ENCODE data around the gene LTBP2. TPM values are rescaled to one million over a fixed set of nuclear protein-coding genes. Genes with fewer than 3 reads are reported as not detected.

LTBP2 gene
- total RNA-seq, 1 donor from 2014 or later = 2.9 TPM

- Mint-ChIP-seq H3K27ac (no peak overlapping the region), H3K36me3 (no peaks in the 10 kb centered on the region), H3K9me3 (no peaks in the 10 kb centered on the region), H3K27me3 (ENCODE audit: low read depth) (peaks cover 63% of the 10 kb centered on the region), H3K4me3 (peak overlapping the region; percentile 55), H3K4me1 (no peaks in the 10 kb centered on the region)
- no peak for TF ChIP-seq CTCF (IDR thresholded peaks at IDR 0.05; ENCODE audit: unreplicated experiment)
- DNase-seq (ENCODE audit: low spot score in 2 of 2, unreplicated experiment in 2 of 2) = no peak
Measured at GRCh38 chr14:74610866-74611649, 979 bp downstream of the LTBP2 start.

- TF ChIP-seq CTCF (IDR thresholded peaks at IDR 0.05; ENCODE audit: unreplicated experiment) = no peak
- no peaks in the 10 kb centered on the region for H3K36me3 Mint-ChIP-seq
- DNase-seq (ENCODE audit: low spot score in 2 of 2, unreplicated experiment in 2 of 2) = no peak
- H3K27me3 Mint-ChIP-seq (ENCODE audit: low read depth) = peaks cover 56% of the 10 kb centered on the region
- H3K27ac Mint-ChIP-seq = no peak overlapping the region
- H3K9me3 Mint-ChIP-seq = no peaks in the 10 kb centered on the region
- peak overlapping the region; percentile 26 for H3K4me3 Mint-ChIP-seq
- no peaks in the 10 kb centered on the region for H3K4me1 Mint-ChIP-seq
Measured at GRCh38 chr14:74610199-74610865, 1.7 kb downstream of the LTBP2 start.

- Mint-ChIP-seq H3K27me3 (ENCODE audit: low read depth) (peaks cover 51% of the 10 kb centered on the region), H3K9me3 (no peaks in the 10 kb centered on the region), H3K36me3 (no peaks in the 10 kb centered on the region), H3K4me1 (no peaks in the 10 kb centered on the region), H3K27ac (no peak overlapping the region), H3K4me3 (no peak overlapping the region)
- no peak for DNase-seq (ENCODE audit: low spot score in 2 of 2, unreplicated experiment in 2 of 2)
- no peak for TF ChIP-seq CTCF (IDR thresholded peaks at IDR 0.05; ENCODE audit: unreplicated experiment)
Measured at GRCh38 chr14:74609721-74610120, 2.3 kb downstream of the LTBP2 start.

GRCh38 chr14:74608959-74609611 is 3.0 kb downstream of the LTBP2 start:
- no peaks in the 10 kb centered on the region for H3K4me1 Mint-ChIP-seq
- no peak overlapping the region for H3K27ac Mint-ChIP-seq
- peak in 1 of 2 experiments; percentile 89 for DNase-seq (ENCODE audit: low spot score in 2 of 2, unreplicated experiment in 2 of 2)
- TF ChIP-seq CTCF (IDR thresholded peaks at IDR 0.05; ENCODE audit: unreplicated experiment) = peak; percentile 94
- peaks cover 45% of the 10 kb centered on the region for H3K27me3 Mint-ChIP-seq (ENCODE audit: low read depth)
- H3K4me3 Mint-ChIP-seq = no peak overlapping the region
- no peaks in the 10 kb centered on the region for H3K36me3 Mint-ChIP-seq
- H3K9me3 Mint-ChIP-seq = no peaks in the 10 kb centered on the region

- TF ChIP-seq CTCF (IDR thresholded peaks at IDR 0.05; ENCODE audit: unreplicated experiment) = no peak
- Mint-ChIP-seq H3K27ac (no peak overlapping the region), H3K4me1 (no peaks in the 10 kb centered on the region), H3K36me3 (no peaks in the 10 kb centered on the region), H3K4me3 (no peak overlapping the region), H3K9me3 (no peaks in the 10 kb centered on the region), H3K27me3 (ENCODE audit: low read depth) (peaks cover 35% of the 10 kb centered on the region)
- no peak for DNase-seq (ENCODE audit: low spot score in 2 of 2, unreplicated experiment in 2 of 2)
Measured at GRCh38 chr14:74606727-74607126, 5.3 kb downstream of the LTBP2 start.

All from mesothelial cell of epicardium (in vitro differentiated cells).